NCI-H446 (cell line): ENCODE results near the gene SLN.

Experiments
- DNase-seq, 2 experiments: peaks; one replicate each; lab custom pipeline; 2025; lab: John Stamatoyannopoulos, UW

SLN gene

DNA sequence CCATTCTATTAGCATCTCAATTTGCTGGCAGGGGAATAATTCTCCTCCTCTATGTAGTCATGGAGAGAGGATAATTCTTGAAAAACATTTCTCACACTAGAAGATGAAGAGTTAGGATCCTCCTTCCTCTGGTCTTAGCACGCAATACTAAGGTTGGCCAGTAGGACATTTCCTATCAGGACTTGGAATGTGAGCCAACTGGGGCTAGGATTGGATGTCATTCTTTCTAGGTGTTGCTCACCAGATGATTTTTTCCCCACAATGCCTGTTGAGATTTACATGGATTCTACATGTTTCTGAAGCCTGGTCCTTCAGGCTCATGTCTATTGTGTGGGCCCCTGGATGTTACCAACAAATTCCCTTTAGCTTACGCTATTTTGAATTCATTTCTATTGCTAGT lies 28.0 kb downstream of the SLN start:
- DNase-seq = no peak

DNA sequence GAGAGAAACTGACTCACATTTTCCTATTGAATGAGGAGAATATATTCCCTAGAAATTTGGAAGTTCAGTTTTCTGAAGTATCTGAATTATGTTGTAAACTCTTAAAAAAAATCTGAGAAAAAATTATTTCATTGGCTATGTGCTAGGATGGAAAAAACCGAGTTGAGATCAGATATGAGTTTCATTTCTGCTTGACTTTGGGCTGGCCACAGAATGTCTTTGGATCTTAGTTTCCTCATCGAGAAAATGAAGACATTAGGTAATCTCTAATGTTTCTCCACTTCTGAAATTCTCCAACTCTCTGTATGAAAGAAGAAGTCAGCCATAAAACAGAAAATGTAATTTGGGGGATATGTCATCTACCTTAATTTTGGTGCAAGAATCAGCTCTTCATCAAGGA lies 28.8 kb downstream of the SLN start:
- DNase-seq = no peak

DNA sequence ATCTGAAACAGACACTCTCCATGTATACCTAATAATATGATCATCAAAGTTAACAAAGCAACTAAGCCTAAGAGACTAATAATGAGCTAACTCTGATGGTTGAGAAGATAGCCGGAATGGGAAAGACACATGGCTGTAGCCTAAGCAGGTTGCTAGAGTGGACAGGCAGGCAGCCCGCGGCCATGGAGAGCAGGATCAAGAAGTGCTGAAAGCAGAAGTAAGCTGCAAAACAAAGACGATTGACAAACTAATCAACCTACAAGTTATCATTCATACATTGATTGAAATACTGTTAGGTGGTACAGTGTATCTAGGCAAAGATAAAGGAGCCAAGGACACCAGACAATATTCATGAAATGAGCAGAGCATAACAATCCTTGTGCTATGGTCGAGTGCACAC lies 29.3 kb downstream of the SLN start:
- DNase-seq = no peak

DNA sequence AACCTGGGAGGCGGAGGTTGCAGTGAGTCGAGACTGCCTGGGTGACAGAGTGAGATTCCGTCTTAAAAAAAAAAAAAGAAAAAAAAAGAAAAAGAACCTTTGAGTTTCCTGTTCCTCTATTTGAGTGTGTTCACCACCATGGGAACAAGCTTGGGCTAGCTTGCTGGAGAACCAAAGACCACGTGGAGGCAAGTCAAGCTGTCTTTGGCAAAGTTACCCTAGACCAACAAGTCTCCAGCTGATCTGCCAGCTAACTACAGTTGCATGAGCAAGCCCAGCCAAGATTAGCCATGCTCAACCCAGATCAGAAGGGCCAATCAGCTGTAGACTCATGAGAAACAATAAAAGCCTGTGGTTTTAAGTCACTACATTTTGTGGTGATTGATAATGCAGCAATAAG lies 29.7 kb downstream of the SLN start:
- DNase-seq = peak in 1 of 2 experiments; percentile 23

DNA sequence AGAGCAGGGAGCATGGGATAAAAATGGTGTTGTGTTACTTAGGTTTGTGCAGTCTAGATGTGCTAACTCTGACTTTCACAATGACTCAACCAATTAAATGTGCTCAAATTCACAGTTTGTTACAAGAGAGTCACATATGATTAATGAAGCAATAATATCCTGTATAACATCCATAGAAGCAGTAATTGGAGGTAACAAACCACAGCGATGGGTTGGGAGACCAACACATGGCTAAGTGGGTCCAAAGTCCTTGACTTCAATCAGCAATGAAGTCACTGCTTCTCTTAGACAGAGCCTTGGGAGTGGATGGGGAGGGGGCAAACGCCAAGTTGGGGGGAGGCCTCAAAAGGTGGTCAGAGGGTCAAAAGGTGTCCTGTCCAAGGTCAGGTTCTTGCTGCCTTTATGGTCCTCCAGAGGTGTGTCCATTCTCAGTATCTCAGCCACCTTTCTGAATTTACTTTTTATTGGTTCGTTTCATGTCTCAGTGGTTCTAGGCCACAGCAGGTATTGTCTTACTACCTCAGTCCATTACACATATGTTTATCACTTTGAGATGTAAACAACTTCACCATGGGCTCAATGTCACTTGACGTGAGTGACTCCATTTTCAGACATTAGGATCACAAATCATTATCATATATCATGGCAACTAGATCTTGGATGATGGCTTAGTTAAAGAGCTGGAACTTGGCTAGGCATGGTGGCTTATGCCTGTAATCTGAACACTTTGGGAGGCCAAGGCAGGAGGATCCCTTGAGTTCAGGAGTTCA lies 32.4 kb downstream of the SLN start:
- DNase-seq = no peak

DNA sequence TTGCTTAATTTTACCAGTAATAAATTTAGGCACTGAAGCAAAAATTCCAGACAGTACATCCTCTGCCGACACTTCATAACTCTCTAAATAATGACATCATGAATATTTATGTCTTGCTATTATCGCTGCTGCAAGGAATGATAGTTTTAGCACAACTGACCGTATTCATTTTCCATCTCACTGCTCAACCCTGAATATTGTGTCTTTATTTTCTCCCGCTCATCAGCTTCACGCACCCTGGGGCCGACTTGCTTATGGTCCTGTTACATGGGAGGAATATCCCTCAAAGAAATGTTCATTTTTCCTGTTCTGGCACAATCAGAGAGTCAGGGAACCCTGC lies 33.3 kb downstream of the SLN start:
- DNase-seq = no peak

DNA sequence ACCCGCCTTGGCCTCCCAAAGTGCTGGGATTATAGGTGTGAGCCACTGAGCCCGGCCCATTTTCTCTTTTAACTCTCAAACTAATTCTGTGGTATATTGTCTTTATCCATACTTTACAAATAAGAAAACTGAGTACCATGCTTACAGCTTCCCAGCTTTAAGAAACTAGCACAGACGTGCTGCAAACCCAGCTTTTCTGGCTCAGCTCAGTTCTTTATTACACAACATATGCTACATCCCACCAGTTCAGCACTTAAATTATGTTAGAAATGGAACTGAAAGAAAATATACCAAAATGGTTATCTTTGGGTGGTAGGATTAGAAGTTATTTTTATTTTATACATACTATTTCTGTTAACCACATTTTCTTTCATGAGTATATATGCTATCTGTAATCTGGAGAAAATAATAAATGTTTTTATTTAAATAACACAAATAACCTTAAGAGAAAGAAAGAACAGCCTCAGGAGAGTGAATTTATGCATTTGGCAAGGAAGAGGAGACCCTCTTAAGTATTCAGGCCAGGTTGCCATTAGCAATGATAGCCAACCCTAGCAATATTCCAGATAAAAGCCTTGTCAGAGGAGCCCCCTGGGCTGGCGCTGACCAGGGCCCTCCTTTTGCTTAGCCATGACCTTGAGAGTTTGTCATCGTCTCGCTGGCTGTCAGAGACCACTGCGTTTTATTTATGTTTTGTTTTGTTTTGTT lies 33.8 kb downstream of the SLN start:
- no peak for DNase-seq

DNA sequence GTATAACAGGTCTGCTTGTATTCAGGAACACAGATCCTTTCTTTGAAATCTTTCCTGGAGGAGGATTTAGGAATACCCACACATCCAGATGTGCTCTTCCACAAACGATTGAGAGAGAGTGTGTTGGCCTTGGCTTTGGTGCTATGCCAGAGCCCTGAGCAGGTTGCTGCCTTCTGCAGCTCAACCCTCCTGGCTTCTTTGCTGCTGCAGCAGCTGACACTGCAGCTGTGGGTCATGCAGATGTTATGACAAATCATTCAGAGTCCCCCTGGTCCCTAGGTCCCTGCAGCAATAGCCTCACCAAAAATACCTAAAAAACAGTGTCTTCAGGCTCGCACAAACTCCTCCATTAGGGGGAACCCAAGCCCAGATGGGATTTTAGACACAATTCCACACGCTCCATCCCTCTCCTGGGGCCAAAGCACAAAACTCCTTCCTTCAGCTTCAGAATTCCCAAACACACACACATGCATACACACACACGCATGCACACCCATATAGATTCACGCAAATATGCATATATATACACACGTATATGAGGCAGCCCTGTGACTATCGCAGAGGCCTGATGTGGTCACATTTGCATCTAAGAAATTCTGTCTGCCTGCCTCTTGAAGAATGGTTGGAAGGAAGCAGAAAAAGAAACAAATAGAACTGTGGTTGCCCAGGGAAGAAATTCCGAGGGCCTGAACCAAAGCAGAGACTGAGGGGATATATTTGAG lies 35.4 kb downstream of the SLN start:
- DNase-seq = no peak

DNA sequence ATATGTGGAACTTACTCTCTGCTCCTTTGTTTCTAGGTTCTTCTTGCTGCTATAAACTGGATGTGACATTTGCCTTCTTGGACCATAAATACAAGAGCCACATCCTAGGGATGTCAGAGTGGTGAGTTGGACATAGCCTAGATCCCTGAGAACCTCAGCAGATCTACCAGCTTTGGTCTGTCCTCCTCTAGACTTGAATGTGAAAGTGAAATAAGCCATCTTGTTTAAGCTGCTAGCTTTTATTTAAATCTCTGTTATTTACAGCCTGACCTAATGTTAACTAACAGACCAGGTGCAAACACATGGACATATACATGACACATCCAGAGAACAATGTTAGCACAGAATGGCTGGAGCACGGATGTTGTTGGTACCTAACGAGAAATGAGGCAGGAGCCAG lies 36.0 kb downstream of the SLN start:
- no peak for DNase-seq

DNA sequence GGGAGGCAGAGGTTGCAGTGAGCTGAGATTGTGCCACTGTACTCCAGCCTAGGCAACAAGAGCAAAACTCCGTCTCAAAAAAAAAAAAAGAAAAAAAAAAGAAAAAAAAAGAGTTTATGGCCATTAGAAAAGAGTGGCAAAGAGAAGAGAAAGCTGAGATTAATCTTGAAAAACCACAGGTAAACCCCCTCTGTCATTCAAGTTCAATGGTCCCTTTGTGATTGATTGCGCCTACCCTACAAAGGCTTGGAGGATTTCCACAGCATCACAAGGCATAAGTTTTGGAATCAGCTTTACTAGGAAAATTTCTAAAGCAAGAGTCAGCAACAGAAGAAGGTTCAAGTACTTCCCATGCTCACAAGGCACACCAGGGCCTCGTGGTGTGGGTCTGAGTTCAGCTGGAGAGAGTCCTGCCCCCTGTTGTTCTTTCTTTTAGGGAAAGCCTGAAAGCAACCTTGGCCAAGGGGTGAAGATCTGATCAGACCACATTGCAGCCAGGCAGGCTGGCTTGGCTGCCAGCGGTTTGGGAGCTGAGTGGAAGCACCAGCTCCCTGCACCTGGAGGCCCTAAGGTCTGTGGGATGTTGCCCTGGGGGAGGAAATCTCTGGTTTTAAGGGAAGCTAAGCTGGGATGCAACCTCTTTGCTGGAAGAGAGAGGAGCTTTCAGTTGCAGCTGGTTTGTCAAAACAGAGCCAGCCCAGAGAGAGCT lies 41.8 kb downstream of the SLN start:
- no peak for DNase-seq

DNA sequence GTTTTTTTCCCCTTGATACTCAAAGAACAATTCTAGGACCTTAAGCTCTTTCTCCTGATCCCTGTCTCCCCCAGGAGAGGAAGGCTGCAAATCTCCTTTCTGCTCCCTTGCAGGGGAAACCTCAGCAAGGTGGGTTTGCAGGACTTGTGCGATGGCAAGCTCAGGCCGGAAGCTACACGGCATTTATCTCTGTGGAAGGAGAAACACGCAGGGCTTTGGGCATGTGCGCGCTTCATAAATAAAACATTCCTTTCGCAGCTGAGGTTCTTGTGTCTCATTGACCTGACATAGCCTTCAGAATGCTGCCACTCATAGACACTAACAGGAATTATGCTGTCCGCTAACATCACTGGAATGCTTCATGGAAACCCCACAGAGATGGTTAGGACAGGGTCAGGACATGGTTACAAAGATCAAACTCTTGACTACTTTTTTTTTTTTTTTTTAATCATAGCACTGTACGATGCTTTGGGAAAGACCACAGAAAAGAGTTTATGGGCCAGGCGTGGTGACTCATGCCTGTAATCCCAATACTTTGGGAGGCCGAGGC lies 42.6 kb downstream of the SLN start:
- DNase-seq = no peak

DNA sequence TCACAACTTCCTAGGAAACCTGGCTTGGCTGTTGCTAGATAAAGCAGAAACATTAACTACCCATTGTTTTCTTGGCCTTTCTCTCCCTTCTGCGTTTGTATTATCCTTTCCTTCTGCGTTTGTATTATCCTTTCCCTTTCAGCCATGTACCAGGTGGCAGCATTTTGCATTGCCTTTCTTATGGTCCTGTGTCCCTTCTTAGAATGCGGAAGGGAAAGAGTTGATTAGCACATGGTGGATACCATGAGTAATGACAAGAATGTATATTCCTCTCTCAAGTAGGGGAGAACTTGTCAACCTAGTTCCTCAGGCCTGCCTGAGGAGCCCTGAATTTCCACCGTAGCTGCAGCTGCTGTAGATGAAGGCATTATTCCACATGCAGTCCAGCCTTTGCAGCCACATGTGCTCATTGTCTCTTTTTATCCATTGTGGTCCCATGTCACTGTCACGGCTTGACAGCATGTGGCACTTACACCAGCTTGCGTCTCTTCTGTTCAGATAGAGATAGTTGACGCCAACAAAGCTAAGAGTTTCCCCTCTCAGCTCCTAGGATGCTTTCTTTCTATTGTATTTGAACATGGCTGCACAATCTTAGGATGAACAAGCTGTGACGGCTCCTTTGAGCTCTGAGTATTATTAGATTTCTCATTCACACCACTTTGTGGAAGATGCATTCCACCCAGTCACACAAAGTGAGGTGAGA lies 44.8 kb downstream of the SLN start:
- no peak for DNase-seq

DNA sequence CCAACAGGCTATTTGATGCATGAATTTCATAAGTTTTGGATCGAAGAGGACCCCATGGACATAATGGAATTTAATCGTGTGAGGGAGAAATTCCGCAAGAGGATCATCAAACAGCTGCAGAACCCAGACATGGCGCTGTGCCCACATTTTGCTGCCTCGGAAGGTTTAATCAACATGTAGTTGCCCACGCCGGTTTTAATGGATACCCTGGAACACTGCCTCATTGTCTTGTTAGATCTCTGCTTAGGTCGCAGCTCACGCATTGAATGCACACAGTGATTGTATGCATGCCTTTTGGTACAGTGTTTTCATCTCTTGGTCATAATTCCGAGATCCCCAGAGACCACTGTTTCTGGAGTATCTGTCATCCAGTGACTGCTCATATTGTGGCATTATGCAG lies 46.8 kb downstream of the SLN start:
- no peak for DNase-seq

DNA sequence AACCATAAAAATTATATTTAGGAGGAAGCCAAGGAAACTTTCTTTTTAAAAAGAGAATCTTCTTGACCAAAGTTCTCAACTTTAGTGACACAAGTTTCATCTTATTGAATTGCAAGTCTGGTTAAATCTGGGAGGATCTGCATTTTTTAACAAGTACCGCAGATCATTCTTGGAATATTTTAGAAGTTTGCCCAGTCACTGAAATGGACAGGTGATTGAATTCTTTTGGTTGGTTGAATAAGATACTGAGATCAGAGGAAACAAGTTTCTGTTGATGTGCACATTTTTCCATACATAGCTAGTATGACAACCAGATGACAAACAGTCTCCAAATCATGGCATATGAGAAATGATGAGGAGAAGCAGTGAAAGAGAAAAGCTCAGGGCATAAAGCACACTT lies 50.2 kb downstream of the SLN start:
- DNase-seq = no peak

DNA sequence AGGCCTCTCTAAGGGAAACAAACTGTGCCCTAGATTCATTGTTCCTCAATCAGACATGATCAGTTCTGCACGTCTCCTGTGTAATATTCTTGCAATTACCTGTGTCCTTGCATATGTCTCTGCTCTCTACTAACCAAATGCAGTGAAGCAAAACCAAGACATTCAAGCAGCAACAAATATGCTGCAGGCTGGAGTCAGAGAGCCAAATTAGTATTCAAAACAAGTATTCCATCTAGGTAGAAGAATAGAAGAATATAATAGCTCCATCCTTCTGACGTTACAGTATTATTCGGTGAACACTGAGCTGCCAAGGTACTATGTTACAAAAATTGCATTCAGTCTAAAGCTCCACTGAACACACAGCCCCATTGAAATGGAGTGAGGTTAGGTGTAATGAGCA lies 51.8 kb downstream of the SLN start:
- DNase-seq = no peak

DNA sequence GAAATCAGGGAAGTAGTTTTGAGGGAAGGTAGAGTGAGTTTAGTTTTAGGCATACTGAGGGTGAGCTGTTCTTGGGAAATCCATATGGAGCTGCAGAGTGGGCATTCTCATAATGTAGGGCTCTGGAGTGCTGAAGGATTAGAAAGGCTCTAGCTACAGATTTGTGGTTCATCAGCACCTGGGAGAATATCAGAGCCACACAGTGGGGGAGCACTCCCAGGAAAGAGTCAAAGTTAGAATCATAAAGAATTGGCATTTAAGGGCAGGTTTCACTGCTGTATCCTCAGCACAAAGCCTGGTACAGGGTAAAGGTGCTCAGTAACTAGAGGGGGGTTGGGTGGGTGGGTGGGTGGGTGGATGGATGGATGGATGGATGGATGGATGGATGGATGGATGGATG lies 52.5 kb downstream of the SLN start:
- DNase-seq = no peak
